Colonic mucosa (tissue), 4 donors: ENCODE measurements around the gene DCST2. TPM values are rescaled to one million over a fixed set of nuclear protein-coding genes. Genes with fewer than 3 reads are reported as not detected.
A peak's percentile ranks its signal among the peaks of the same experiment; 100 is the strongest.
"Not testable (repeated sequence)": the region's sequence is repeated elsewhere in the genome, so short reads cannot be mapped to it uniquely, and the experiment has no call there.

Source experiments
- DNase-seq: peaks from one replicate; pipeline ENCODE4 v3.0.0-alpha.2; 2020
- H3K27ac ChIP-seq: fragments of 200-600 bp; one replicate; pipeline ENCODE4 v1.8.0; 2021
- H3K27me3 ChIP-seq: fragments of 200-600 bp; one replicate; pipeline ENCODE4 v1.8.0; 2021
- H3K36me3 ChIP-seq: fragments of 200-600 bp; one replicate; pipeline ENCODE4 v1.8.0; 2021
- H3K4me1 ChIP-seq: fragments of 200-600 bp; one replicate; pipeline ENCODE4 v1.8.0; 2021; ENCODE audit warnings: mild to moderate bottlenecking
- H3K4me3 ChIP-seq: fragments of 200-600 bp; one replicate; pipeline ENCODE4 v1.8.0; 2021
- H3K9ac ChIP-seq, 2 donors: one replicate each; pipeline ENCODE4 v1.7.0; 2013; ENCODE audit warnings: control low read depth in 2 of 2, low read depth in 2 of 2, low read length in 2 of 2
- H3K9me3 ChIP-seq: fragments of 200-600 bp; one replicate; pipeline ENCODE4 v1.8.0; 2021
- CTCF ChIP-seq: fragments of 200-600 bp; IDR thresholded peaks from one replicate; pipeline ENCODE4 v1.8.0; 2022; ENCODE audit warnings: antibody characterized with exemption, mild to moderate bottlenecking
- intact Hi-C: fragments of 100-400 bp; cut with DNase I; formaldehyde crosslinking; loops from one replicate; pipeline ENCODE4 v1.14.1; 2022
- total RNA-seq, 2 donors: library from RNA; stranded (reverse); fragmentation: NEBNext Ultra II Directional in 1 of 2; extraction: Animal tissue kit (Norgen Biotek cat#: 25700) in 1 of 2; gene quantifications; one replicate each; pipeline ENCODE4 v1.2.1, GENCODE V29; 2021
- donor health status: healthy.
- donor health status: DM: no; HTN: no; CAD: no.
- donor health status: DM: no; HTN: no; CAD: no.

The DCST2 gene
- total RNA-seq, 2 donors from 2014 or later = 1.7 to 1.9 TPM

DNA sequence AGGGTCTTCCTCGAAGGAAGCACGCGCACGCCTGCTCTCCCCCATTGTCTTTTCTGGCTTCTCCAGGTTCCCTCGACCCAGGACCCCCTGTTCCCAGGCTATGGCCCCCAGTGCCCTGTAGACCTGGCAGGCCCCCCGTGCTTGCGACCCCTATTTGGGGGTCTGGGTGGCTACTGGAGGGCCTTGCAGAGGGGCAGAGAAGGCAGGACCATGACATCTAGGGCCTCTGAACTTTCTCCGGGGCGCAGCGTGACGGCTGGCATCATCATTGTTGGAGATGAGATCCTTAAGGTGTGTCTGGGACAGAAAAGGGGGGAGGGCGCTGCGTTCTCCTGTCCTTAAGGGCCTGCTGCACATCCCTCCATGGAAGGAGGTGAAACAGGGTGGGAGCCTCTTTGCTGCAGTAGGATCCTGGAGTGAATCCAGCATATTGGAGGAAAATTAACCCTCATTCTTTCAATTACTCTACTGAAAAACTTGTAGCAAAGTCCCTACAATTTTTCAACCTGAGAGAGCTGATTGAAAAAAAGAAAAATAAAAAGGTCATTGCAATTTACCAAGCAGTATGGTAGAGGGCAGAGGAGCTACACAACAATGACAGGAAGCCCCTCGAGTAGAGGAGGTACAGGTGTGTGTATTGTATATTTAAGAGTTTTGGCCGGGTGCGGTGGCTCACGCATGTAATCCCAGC, 49.7 kb downstream of the DCST2 start:
- peaks cover 5% of the 10 kb centered on the region for H3K4me1 ChIP-seq

GRCh38 chr1:154982897-154983648, 50.5 kb downstream of the DCST2 start, which contains the start of gene FLAD1:
FLAD1 (plus strand) TSS chr1:154983344; CDS start chr1:154983695, 351 bp downstream.
- no peaks in the 10 kb centered on the region for H3K9me3 ChIP-seq
- intact Hi-C loops = no loop called here
- H3K27ac ChIP-seq = peak within 1 kb of the TSS; percentile 53
- no peaks in the 10 kb centered on the region for H3K27me3 ChIP-seq
- DNase-seq = peak; percentile 99
- peak within 1 kb of the TSS; percentile 74 to 97 for H3K9ac ChIP-seq
- H3K4me1 ChIP-seq = peaks cover 5% of the 10 kb centered on the region
- TF ChIP-seq CTCF = no peak
- peak within 1 kb of the TSS; percentile 78 for H3K4me3 ChIP-seq
- no peaks in the 10 kb centered on the region for H3K36me3 ChIP-seq

More for the DNA sequence above, 49.7 kb downstream of the DCST2 start:
- Histone ChIP-seq H3K27me3 (no peaks in the 10 kb centered on the region), H3K9me3 (no peaks in the 10 kb centered on the region), H3K4me3 (peak overlapping the region; percentile 78), H3K27ac (peak overlapping the region; percentile 53), H3K36me3 (peaks cover 7% of the 10 kb centered on the region), H3K9ac (peak overlapping the region; percentile 74 to 97)
- no peak for DNase-seq
- intact Hi-C loops = no loop called here
- TF ChIP-seq CTCF = no peak

- no peak for TF ChIP-seq CTCF
- Histone ChIP-seq H3K36me3 (no peaks in the 10 kb centered on the region), H3K4me3 (peak overlapping the region; percentile 78), H3K4me1 (peaks cover 5% of the 10 kb centered on the region), H3K27me3 (no peaks in the 10 kb centered on the region), H3K9ac (peak overlapping the region in 1 of 2 donors; percentile 97), H3K27ac (peak overlapping the region; percentile 13), H3K9me3 (no peaks in the 10 kb centered on the region)
- DNase-seq = no peak
- intact Hi-C loops = no loop called here
Measured at GRCh38 chr1:154982341-154982740, 51.2 kb downstream of the DCST2 start.

GRCh38 chr1:154978360-154978759, 55.2 kb downstream of the DCST2 start:
- DNase-seq = no peak

DNA sequence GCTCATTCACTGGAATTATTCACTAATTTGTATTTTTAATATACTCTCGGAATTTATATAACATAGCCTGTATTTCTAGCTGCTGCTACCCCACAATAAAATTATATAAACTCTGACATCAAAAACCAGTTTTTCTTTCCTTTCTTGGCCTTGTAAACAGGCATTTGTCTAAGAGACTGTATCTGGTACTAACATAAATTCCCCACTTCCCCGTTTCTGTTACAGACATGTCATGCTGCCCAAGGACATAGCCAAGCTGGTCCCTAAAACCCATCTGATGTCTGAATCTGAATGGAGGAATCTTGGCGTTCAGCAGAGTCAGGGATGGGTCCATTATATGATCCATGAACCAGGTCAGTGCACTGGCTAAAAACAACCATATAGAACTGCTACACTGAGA, 55.8 kb downstream of the DCST2 start:
- DNase-seq, H3K4me3 ChIP-seq, H3K27ac ChIP-seq, H3K36me3 ChIP-seq, H3K9ac ChIP-seq, H3K27me3 ChIP-seq, H3K9me3 ChIP-seq, H3K4me1 ChIP-seq, intact Hi-C loops: not testable (repeated sequence)

More at GRCh38 chr1:154978360-154978759, 55.2 kb downstream of the DCST2 start:
- H3K36me3 ChIP-seq = no peaks in the 10 kb centered on the region
- no peaks in the 10 kb centered on the region for H3K4me1 ChIP-seq
- H3K4me3 ChIP-seq = no peak overlapping the region
- no peak overlapping the region for H3K27ac ChIP-seq
- no peak overlapping the region for H3K9ac ChIP-seq
- intact Hi-C loops = no loop called here
- no peaks in the 10 kb centered on the region for H3K27me3 ChIP-seq
- H3K9me3 ChIP-seq = no peaks in the 10 kb centered on the region
- TF ChIP-seq CTCF = no peak
